ENCODE data around the gene OR9A4. TPM values are rescaled to one million over a fixed set of nuclear protein-coding genes. Genes with fewer than 3 reads are reported as not detected.

Gene OR9A4, protein sequence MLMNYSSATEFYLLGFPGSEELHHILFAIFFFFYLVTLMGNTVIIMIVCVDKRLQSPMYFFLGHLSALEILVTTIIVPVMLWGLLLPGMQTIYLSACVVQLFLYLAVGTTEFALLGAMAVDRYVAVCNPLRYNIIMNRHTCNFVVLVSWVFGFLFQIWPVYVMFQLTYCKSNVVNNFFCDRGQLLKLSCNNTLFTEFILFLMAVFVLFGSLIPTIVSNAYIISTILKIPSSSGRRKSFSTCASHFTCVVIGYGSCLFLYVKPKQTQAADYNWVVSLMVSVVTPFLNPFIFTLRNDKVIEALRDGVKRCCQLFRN
- 0.31 TPM in 1 of 2 replicates, not detected in the other for total RNA-seq
- long read RNA-seq, result 0 reads

DNA sequence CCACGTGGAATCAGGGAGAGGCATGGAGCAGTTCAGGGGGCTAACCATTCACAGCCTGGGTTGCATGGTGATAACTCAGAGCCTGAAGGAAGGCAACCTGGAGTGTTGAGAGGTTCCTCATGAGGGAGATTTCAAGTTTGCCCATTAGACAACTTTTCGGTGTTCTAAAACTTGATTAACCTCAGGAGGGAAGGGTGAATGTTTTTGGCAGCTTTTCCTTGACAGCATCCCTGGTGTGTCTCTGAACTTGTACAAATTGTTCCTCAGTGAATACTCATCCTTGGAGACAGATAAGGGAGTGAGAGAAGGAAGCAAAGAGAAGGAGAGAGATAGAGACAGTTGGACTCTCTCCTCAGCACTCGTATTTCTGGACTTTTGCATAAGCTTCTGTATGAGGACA, at the start of gene OR9A4:
Gene OR9A4, plus strand, starts transcription at position 301 of the 400 bp plus-strand sequence. CDS start 2,477 bp downstream, outside the sequence.
- DNase-seq (ENCODE audit: low spot score, unreplicated experiment), result no peak
- H3K27me3 Mint-ChIP-seq, result no peaks in the 10 kb centered on the region
- no peak within 1 kb of the TSS for H3K27ac Mint-ChIP-seq
- H3K4me3 Mint-ChIP-seq (ENCODE audit: low read depth), result no peak within 1 kb of the TSS
- peaks cover 2% of the 10 kb centered on the region for H3K36me3 Mint-ChIP-seq (ENCODE audit: insufficient read depth)
- peaks cover 4% of the 10 kb centered on the region for H3K9me3 Mint-ChIP-seq (ENCODE audit: low read depth)
- H3K4me1 Mint-ChIP-seq (ENCODE audit: low read depth), result no peaks in the 10 kb centered on the region
- TF ChIP-seq, protein P1, sequence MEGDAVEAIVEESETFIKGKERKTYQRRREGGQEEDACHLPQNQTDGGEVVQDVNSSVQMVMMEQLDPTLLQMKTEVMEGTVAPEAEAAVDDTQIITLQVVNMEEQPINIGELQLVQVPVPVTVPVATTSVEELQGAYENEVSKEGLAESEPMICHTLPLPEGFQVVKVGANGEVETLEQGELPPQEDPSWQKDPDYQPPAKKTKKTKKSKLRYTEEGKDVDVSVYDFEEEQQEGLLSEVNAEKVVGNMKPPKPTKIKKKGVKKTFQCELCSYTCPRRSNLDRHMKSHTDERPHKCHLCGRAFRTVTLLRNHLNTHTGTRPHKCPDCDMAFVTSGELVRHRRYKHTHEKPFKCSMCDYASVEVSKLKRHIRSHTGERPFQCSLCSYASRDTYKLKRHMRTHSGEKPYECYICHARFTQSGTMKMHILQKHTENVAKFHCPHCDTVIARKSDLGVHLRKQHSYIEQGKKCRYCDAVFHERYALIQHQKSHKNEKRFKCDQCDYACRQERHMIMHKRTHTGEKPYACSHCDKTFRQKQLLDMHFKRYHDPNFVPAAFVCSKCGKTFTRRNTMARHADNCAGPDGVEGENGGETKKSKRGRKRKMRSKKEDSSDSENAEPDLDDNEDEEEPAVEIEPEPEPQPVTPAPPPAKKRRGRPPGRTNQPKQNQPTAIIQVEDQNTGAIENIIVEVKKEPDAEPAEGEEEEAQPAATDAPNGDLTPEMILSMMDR (IDR thresholded peaks at IDR 0.05; ENCODE audit: unreplicated experiment), result no peak

DNA sequence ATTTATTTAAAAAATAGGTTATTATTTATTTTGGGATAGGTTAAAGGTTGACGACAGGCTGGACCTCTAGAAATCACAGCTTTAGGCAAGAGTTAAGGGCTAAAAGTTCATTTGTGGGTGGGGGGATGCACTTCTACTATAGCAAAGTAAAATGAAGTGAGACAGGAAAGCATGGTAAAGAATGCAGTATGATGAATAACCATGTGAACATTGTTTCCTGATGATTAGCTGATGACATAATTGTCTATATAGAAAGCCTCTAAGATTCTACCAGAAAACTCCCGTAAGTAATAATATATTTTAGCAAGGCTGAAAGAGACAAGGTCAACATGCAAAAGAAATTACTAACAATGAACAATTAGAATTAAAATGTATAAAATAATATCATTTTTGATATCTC, 49.2 kb upstream of the OR9A4 start:
- H3K27me3 Mint-ChIP-seq, result no peaks in the 10 kb centered on the region
- no peaks in the 10 kb centered on the region for H3K4me1 Mint-ChIP-seq (ENCODE audit: low read depth)
- TF ChIP-seq, protein P1 (IDR thresholded peaks at IDR 0.05; ENCODE audit: unreplicated experiment), result no peak
- no peaks in the 10 kb centered on the region for H3K36me3 Mint-ChIP-seq (ENCODE audit: insufficient read depth)
- H3K4me3 Mint-ChIP-seq (ENCODE audit: low read depth), result no peak overlapping the region
- H3K9me3 Mint-ChIP-seq (ENCODE audit: low read depth), result peaks cover 6% of the 10 kb centered on the region
- no peak overlapping the region for H3K27ac Mint-ChIP-seq
- no peak for DNase-seq (ENCODE audit: low spot score, unreplicated experiment)

DNA sequence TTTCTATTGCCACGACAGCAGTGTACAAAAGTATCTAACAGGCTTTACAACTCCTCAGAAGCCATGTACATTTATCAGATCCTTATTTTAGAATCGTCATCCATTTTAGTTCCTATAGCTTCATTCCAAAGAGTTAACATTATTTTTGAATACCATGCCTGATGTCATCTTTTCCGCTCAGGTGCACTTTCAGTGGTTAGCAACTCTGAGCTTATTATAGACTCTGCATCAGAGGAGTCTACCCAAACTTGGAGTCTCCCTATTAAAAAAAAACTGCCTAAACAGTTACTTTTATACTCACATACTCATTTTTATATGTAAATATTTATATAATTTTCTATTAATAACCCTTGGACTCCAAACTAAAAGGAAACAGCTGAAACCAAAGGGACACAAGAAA, 43.3 kb upstream of the OR9A4 start:
- no peaks in the 10 kb centered on the region for H3K36me3 Mint-ChIP-seq (ENCODE audit: insufficient read depth)
- H3K4me3 Mint-ChIP-seq (ENCODE audit: low read depth), result no peak overlapping the region
- H3K27me3 Mint-ChIP-seq, result no peaks in the 10 kb centered on the region
- TF ChIP-seq, protein P1 (IDR thresholded peaks at IDR 0.05; ENCODE audit: unreplicated experiment), result no peak
- no peak overlapping the region for H3K27ac Mint-ChIP-seq
- peaks cover 6% of the 10 kb centered on the region for H3K9me3 Mint-ChIP-seq (ENCODE audit: low read depth)
- no peak for DNase-seq (ENCODE audit: low spot score, unreplicated experiment)
- no peaks in the 10 kb centered on the region for H3K4me1 Mint-ChIP-seq (ENCODE audit: low read depth)

DNA sequence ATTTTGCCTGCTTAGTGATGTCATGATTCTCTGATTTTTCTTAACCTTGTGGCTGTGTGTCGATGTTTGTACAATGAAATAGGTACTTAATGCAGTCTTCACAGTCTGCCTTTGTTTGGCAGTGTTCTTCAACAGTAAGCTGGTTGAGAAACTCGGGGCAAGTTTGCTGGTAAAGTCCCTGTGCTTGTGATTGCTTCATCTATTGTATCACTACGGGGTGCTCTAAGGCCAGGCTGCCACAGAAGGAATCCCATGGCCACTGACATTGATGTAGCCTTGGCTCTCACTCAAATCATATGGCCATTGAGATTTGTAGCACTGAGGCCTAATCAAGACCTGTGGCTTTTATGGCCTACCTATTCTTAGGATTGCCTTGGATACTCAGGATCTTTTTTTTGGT, 41.4 kb upstream of the OR9A4 start:
- Mint-ChIP-seq H3K27me3 (no peaks in the 10 kb centered on the region), H3K36me3 (ENCODE audit: insufficient read depth) (no peaks in the 10 kb centered on the region), H3K9me3 (ENCODE audit: low read depth) (peaks cover 9% of the 10 kb centered on the region), H3K4me3 (ENCODE audit: low read depth) (no peak overlapping the region), H3K4me1 (ENCODE audit: low read depth) (no peaks in the 10 kb centered on the region), H3K27ac (no peak overlapping the region)
- DNase-seq (ENCODE audit: low spot score, unreplicated experiment), result no peak
- TF ChIP-seq, protein P1 (IDR thresholded peaks at IDR 0.05; ENCODE audit: unreplicated experiment), result no peak

DNA sequence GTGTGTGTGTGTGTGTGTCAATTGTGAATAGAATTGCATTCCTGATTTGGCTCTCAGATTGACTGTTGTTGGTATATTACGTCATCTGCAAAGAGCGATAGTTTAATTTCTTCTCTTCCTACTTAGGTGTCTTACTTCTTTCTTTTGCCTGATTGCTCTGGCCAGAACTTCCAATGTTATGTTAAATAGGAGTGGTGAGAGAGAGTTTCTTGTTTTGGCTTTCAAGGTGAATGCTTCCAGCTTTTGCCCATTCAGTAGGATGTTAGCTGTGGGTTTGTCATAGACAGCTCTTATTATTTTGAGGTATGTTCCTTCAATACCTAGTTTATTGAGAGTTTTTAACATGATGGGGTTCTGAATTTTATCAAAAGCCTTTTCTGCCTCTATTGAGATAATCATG, 40.7 kb upstream of the OR9A4 start:
- DNase-seq (ENCODE audit: low spot score, unreplicated experiment), result no peak
- TF ChIP-seq, protein P1 (IDR thresholded peaks at IDR 0.05; ENCODE audit: unreplicated experiment), result no peak
- Mint-ChIP-seq H3K9me3 (ENCODE audit: low read depth) (peaks cover 3% of the 10 kb centered on the region), H3K4me1 (ENCODE audit: low read depth) (no peaks in the 10 kb centered on the region), H3K4me3 (ENCODE audit: low read depth) (no peak overlapping the region), H3K27me3 (no peaks in the 10 kb centered on the region), H3K27ac (no peak overlapping the region), H3K36me3 (ENCODE audit: insufficient read depth) (no peaks in the 10 kb centered on the region)
